ENCODE data around the gene RALBP1. TPM values are rescaled to one million over a fixed set of nuclear protein-coding genes. Genes with fewer than 3 reads are reported as not detected.

The RALBP1 gene
- total RNA-seq, 4 donors from 2014 or later = 168 to 213 (median 178) TPM

GRCh38 chr18:9466127-9466526 lies 9.2 kb upstream of the RALBP1 start:
- Histone ChIP-seq H3K4me3 (no peak overlapping the region), H3K27me3 (no peaks in the 10 kb centered on the region), H3K27ac (no peak overlapping the region), H3K36me3 (no peaks in the 10 kb centered on the region), H3K9me3 (peaks cover 18% of the 10 kb centered on the region), H3K4me1 (no peaks in the 10 kb centered on the region)
- DNase-seq (ENCODE audit: low spot score in 2 of 2) = no peak
- 99% methylated on average over 2 of the region's 2 CpGs for WGBS
- TF ChIP-seq POLR2AphosphoS5 (IDR thresholded peaks at IDR 0.05) = no peak
- no peak for TF ChIP-seq POLR2A (IDR thresholded peaks at IDR 0.05)
- TF ChIP-seq EP300 (IDR thresholded peaks at IDR 0.05) = no peak
- TF ChIP-seq CTCF (IDR thresholded peaks at IDR 0.05) = no peak

- Histone ChIP-seq H3K4me3 (no peak overlapping the region), H3K4me1 (no peaks in the 10 kb centered on the region), H3K36me3 (no peaks in the 10 kb centered on the region), H3K27ac (no peak overlapping the region), H3K9me3 (peaks cover 18% of the 10 kb centered on the region), H3K27me3 (no peaks in the 10 kb centered on the region)
- no peak for DNase-seq (ENCODE audit: low spot score in 2 of 2)
- 47% methylated on average over 1 of the region's 1 CpG for WGBS
- TF ChIP-seq POLR2AphosphoS5 (IDR thresholded peaks at IDR 0.05) (no peak), CTCF (IDR thresholded peaks at IDR 0.05) (no peak), POLR2A (IDR thresholded peaks at IDR 0.05) (no peak), EP300 (IDR thresholded peaks at IDR 0.05) (no peak)
Observed at GRCh38 chr18:9466846-9467245, 8.5 kb upstream of the RALBP1 start.

- no peaks in the 10 kb centered on the region for H3K36me3 ChIP-seq
- no peaks in the 10 kb centered on the region for H3K27me3 ChIP-seq
- H3K9me3 ChIP-seq = peaks cover 18% of the 10 kb centered on the region
- TF ChIP-seq CTCF (IDR thresholded peaks at IDR 0.05) = no peak
- no peak for TF ChIP-seq POLR2A (IDR thresholded peaks at IDR 0.05)
- no peak for TF ChIP-seq POLR2AphosphoS5 (IDR thresholded peaks at IDR 0.05)
- TF ChIP-seq EP300 (IDR thresholded peaks at IDR 0.05) = no peak
- no peak for DNase-seq (ENCODE audit: low spot score in 2 of 2)
- H3K4me3 ChIP-seq = no peak overlapping the region
- WGBS = 87% methylated on average over 3 of the region's 3 CpGs
- H3K27ac ChIP-seq = no peak overlapping the region
- peaks cover 5% of the 10 kb centered on the region for H3K4me1 ChIP-seq
Observed at GRCh38 chr18:9468998-9469397, 6.3 kb upstream of the RALBP1 start.

- Histone ChIP-seq H3K36me3 (no peaks in the 10 kb centered on the region), H3K4me3 (no peak overlapping the region), H3K27ac (no peak overlapping the region), H3K4me1 (peaks cover 11% of the 10 kb centered on the region), H3K9me3 (peaks cover 18% of the 10 kb centered on the region), H3K27me3 (no peaks in the 10 kb centered on the region)
- DNase-seq (ENCODE audit: low spot score in 2 of 2) = no peak
- no peak for TF ChIP-seq EP300 (IDR thresholded peaks at IDR 0.05)
Observed at GRCh38 chr18:9469685-9470084, 5.6 kb upstream of the RALBP1 start.

- TF ChIP-seq CTCF (IDR thresholded peaks at IDR 0.05) (no peak), EP300 (IDR thresholded peaks at IDR 0.05) (no peak), POLR2A (IDR thresholded peaks at IDR 0.05) (no peak), POLR2AphosphoS5 (IDR thresholded peaks at IDR 0.05) (no peak)
- Histone ChIP-seq H3K4me3 (peak overlapping the region; percentile 95), H3K4me1 (peaks cover 30% of the 10 kb centered on the region), H3K27ac (peak overlapping the region; percentile 98), H3K9me3 (no peaks in the 10 kb centered on the region), H3K36me3 (peaks cover 8% of the 10 kb centered on the region), H3K27me3 (no peaks in the 10 kb centered on the region)
- WGBS = 28% methylated on average over 35 of the region's 37 CpGs
- DNase-seq (ENCODE audit: low spot score in 2 of 2) = no peak
Observed at GRCh38 chr18:9474108-9474982, 968 bp upstream of the RALBP1 start.
